ENCODE data around the gene DSCAM. TPM values are rescaled to one million over a fixed set of nuclear protein-coding genes. Genes with fewer than 3 reads are reported as not detected.
"Not testable (repeated sequence)": the region's sequence is repeated elsewhere in the genome, so short reads cannot be mapped to it uniquely, and the experiment has no call there.

The DSCAM gene
- total RNA-seq, 3 donors from 2014 or later, result not detected

- ATAC-seq (no peak), DNase-seq (no peak)
- H3K4me3 Mint-ChIP-seq, result no peak overlapping the region
- no peaks in the 10 kb centered on the region for H3K4me1 Mint-ChIP-seq (ENCODE audit: low read depth)
- peaks cover 3% of the 10 kb centered on the region for H3K9me3 Mint-ChIP-seq
- no peaks in the 10 kb centered on the region for H3K27me3 Mint-ChIP-seq (ENCODE audit: low read depth)
- no peaks in the 10 kb centered on the region for H3K36me3 Mint-ChIP-seq (ENCODE audit: insufficient read depth)
These were observed 798.8 kb downstream of the DSCAM start for GRCh38 chr21:40047993-40048730.

- Mint-ChIP-seq H3K27me3 (ENCODE audit: low read depth) (no peaks in the 10 kb centered on the region), H3K36me3 (ENCODE audit: insufficient read depth) (no peaks in the 10 kb centered on the region), H3K9me3 (peaks cover 3% of the 10 kb centered on the region), H3K4me1 (ENCODE audit: low read depth) (no peaks in the 10 kb centered on the region), H3K4me3 (no peak overlapping the region)
- ATAC-seq, result no peak
- DNase-seq, result no peak
These were observed 799.7 kb downstream of the DSCAM start for GRCh38 chr21:40047211-40047610.

DNA sequence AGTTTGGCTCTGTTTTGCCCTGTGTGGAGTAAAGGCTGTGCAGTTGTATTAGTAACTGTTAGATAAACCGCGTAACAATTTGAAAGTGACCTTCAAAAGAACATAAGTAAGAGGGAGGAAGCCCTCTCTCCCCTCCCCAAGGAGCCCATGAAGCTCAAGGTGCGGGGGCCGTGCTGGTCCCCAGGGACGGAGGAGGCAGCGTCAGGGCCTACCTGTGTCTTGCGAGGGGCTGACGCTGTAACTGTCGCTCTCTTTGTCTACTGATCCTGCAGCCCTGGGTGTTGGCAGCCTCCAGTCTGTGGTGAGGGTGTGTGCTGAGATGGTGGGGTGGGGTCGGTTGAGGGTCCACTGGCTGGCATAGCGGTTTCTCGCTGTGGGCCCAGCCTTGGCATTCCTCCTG is 803.1 kb downstream of the DSCAM start:
- H3K36me3 Mint-ChIP-seq (ENCODE audit: insufficient read depth), result no peaks in the 10 kb centered on the region
- no peak for DNase-seq
- H3K4me1 Mint-ChIP-seq (ENCODE audit: low read depth), result no peaks in the 10 kb centered on the region
- H3K4me3 Mint-ChIP-seq, result no peak overlapping the region
- H3K9me3 Mint-ChIP-seq, result peaks cover 9% of the 10 kb centered on the region
- ATAC-seq, result no peak
- H3K27me3 Mint-ChIP-seq (ENCODE audit: low read depth), result no peaks in the 10 kb centered on the region

DNA sequence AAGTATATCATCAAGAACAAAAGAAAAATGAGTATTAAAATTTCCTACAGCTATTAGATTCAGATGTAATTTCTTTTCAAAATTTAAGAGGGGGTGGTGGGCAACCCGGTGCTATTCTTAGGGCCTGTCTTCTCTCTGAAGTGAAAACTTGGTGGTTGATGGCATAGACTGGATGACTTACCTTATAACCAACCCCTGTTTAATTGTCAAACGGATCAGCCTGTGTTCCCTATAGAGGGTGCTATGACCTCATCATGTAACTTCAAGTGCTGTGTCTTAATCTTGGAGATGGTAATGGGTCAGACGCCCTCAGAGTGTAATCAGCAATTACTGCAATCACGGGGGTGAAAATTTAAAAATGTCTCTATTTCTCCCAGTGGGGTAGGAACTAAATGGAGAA is 803.5 kb downstream of the DSCAM start:
- H3K36me3 Mint-ChIP-seq (ENCODE audit: insufficient read depth), result no peaks in the 10 kb centered on the region
- no peak overlapping the region for H3K4me3 Mint-ChIP-seq
- H3K9me3 Mint-ChIP-seq, result peaks cover 9% of the 10 kb centered on the region
- ATAC-seq (no peak), DNase-seq (no peak)
- H3K27me3 Mint-ChIP-seq (ENCODE audit: low read depth), result no peaks in the 10 kb centered on the region
- no peaks in the 10 kb centered on the region for H3K4me1 Mint-ChIP-seq (ENCODE audit: low read depth)

- ATAC-seq (no peak), DNase-seq (no peak)
- Mint-ChIP-seq H3K4me1 (ENCODE audit: low read depth) (no peaks in the 10 kb centered on the region), H3K9me3 (peaks cover 9% of the 10 kb centered on the region), H3K4me3 (no peak overlapping the region), H3K36me3 (ENCODE audit: insufficient read depth) (no peaks in the 10 kb centered on the region), H3K27me3 (ENCODE audit: low read depth) (no peaks in the 10 kb centered on the region)
These were observed 805.5 kb downstream of the DSCAM start for GRCh38 chr21:40041446-40041845.

GRCh38 chr21:40033156-40033782 is 813.7 kb downstream of the DSCAM start:
- H3K9me3 Mint-ChIP-seq, result peaks cover 11% of the 10 kb centered on the region
- not testable (repeated sequence) for H3K27me3 Mint-ChIP-seq (ENCODE audit: low read depth); H3K36me3 Mint-ChIP-seq (ENCODE audit: insufficient read depth); H3K4me1 Mint-ChIP-seq (ENCODE audit: low read depth); ATAC-seq; DNase-seq; H3K4me3 Mint-ChIP-seq

DNA sequence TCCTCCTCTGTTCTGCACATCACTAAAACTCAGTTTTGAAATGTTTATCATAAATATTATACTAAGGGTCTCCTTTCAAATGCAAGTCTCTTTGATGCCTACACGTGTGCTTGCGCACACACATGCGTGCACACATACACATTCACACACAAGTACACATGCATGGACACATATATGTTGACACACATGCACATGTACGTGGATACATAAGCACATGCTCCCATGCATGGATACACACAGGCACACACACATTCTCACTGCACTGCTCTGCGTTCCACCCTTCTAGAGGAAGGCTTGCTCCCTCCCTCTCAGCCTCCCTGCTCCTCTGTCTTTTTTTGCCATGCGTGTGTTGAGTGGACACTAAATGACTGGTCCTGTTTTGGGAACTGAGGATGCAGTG is 817.1 kb downstream of the DSCAM start:
- Mint-ChIP-seq H3K4me1 (ENCODE audit: low read depth) (no peaks in the 10 kb centered on the region), H3K9me3 (peaks cover 11% of the 10 kb centered on the region), H3K36me3 (ENCODE audit: insufficient read depth) (no peaks in the 10 kb centered on the region), H3K4me3 (no peak overlapping the region), H3K27me3 (ENCODE audit: low read depth) (peaks cover 5% of the 10 kb centered on the region)
- DNase-seq (no peak), ATAC-seq (no peak)

DNA sequence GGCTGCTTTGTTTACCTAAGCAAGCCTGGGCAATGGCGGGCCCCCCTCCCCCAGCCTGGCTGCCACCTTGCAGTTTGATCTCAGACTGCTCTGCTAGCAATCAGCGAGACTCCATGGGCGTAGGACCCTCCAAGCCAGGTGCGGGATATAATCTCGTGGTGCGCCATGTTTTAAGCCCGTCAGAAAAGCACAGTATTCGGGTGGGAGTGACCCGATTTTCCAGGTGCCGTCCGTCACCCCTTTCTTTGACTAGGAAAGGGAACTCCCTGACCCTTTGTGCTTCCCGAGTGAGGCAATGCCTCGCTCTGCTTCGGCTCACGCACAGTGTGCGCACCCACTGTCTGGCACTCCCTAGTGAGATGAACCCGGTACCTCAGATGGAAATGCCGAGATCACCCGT is 818.6 kb downstream of the DSCAM start:
- H3K9me3 Mint-ChIP-seq, result peaks cover 11% of the 10 kb centered on the region
- H3K4me1 Mint-ChIP-seq (ENCODE audit: low read depth); ATAC-seq; H3K36me3 Mint-ChIP-seq (ENCODE audit: insufficient read depth); DNase-seq; H3K27me3 Mint-ChIP-seq (ENCODE audit: low read depth); H3K4me3 Mint-ChIP-seq: not testable (repeated sequence)

DNA sequence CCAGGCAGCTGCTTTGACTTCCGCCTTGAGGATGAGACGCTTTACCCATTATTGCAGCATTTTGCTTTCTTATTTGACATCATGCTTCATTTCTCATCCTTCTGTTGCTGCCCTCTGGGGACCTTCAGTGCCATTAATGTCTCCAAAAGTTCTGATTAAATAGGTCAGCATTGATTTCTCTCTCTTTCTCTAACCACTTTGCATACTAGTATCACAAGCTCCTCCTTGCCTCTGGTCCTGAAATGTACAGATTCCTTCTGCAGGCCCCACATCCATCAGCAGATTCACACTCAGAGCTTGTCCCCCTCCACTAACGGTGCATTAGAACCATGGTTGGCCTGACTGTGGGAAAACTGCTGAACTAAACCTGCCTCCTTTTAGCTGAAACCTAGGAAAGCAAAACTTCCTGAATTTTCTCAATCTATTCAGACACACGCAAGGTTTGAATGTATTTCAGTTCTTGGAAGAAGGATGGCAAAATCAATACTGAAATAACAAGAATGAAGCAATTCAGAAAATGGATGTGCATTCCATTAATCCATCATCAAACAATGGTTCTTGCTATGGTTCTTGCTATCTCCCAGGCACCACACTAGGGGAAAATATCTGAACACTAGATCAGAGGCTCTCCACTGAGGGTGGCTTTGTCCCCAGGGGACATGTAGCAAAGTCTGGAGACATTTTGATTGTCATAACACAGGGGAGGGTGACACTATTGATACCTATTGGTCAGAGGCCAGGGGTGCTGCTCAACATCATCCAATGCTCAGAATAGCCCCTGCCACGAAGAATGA is 825.2 kb downstream of the DSCAM start:
- H3K36me3 Mint-ChIP-seq (ENCODE audit: insufficient read depth), result no peaks in the 10 kb centered on the region
- H3K4me3 Mint-ChIP-seq, result no peak overlapping the region
- H3K4me1 Mint-ChIP-seq (ENCODE audit: low read depth), result no peaks in the 10 kb centered on the region
- ATAC-seq (no peak), DNase-seq (no peak)
- H3K27me3 Mint-ChIP-seq (ENCODE audit: low read depth), result no peaks in the 10 kb centered on the region
- H3K9me3 Mint-ChIP-seq, result no peaks in the 10 kb centered on the region

DNA sequence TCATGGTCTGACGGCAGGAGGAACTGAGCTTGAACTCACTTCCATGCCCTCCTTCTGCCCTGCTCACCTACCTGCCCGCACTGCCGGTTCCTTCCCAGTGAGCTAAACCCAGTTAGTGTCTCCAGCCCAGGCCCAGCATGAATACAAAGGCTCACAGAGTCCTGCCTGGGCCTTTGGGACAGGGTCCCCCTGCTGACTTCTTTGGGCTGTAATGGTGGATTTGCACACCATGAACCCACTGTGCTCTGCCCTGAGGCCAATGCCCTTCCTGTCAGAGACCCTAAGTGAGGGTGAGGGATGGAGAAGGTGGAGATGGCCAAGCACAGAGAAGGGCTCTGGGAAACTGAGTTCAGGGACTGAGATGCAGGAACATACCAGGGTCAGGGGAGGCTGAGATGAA is 826.3 kb downstream of the DSCAM start:
- H3K36me3 Mint-ChIP-seq (ENCODE audit: insufficient read depth), result no peaks in the 10 kb centered on the region
- H3K4me1 Mint-ChIP-seq (ENCODE audit: low read depth), result no peaks in the 10 kb centered on the region
- no peaks in the 10 kb centered on the region for H3K27me3 Mint-ChIP-seq (ENCODE audit: low read depth)
- DNase-seq (no peak), ATAC-seq (no peak)
- H3K4me3 Mint-ChIP-seq, result no peak overlapping the region
- H3K9me3 Mint-ChIP-seq, result no peaks in the 10 kb centered on the region

DNA sequence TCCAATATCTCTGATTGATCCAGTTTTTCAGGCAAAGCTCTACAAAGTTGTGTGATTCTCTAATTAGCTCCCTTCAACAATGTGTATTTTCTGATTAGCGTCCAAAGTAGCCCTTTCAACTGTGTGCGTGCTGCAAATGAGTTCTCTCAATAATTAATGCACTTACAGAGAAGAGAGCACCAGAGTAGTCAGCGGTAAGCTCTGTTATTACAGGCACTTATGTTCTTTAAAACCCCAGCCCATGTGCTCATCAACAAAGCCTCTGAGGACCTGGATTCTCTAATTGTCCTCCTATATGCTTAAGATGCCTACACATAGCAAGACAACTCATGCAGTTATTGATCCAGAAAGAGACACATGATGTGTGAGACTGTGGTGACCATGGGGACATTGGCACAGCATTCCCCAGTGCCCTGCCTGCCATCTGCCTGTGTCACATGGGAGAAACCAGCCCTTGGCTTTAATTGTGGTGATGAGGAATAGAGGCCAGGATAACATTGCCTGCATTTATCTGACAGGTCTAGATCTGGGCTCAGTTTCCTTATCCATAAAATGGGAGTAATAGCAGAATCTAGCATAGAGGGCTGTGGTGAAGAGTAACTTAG is 828.0 kb downstream of the DSCAM start:
- ATAC-seq, result no peak
- H3K9me3 Mint-ChIP-seq, result peaks cover 6% of the 10 kb centered on the region

GRCh38 chr21:40016667-40017066 is 830.3 kb downstream of the DSCAM start:
- Mint-ChIP-seq H3K36me3 (ENCODE audit: insufficient read depth) (no peaks in the 10 kb centered on the region), H3K27me3 (ENCODE audit: low read depth) (no peaks in the 10 kb centered on the region), H3K4me1 (ENCODE audit: low read depth) (no peaks in the 10 kb centered on the region), H3K4me3 (no peak overlapping the region), H3K9me3 (peaks cover 6% of the 10 kb centered on the region)
- ATAC-seq (no peak), DNase-seq (no peak)

More for the DNA sequence above, 828.0 kb downstream of the DSCAM start:
- Mint-ChIP-seq H3K27me3 (ENCODE audit: low read depth) (no peaks in the 10 kb centered on the region), H3K4me1 (ENCODE audit: low read depth) (no peaks in the 10 kb centered on the region), H3K4me3 (no peak overlapping the region), H3K36me3 (ENCODE audit: insufficient read depth) (no peaks in the 10 kb centered on the region)
- DNase-seq, result no peak

DNA sequence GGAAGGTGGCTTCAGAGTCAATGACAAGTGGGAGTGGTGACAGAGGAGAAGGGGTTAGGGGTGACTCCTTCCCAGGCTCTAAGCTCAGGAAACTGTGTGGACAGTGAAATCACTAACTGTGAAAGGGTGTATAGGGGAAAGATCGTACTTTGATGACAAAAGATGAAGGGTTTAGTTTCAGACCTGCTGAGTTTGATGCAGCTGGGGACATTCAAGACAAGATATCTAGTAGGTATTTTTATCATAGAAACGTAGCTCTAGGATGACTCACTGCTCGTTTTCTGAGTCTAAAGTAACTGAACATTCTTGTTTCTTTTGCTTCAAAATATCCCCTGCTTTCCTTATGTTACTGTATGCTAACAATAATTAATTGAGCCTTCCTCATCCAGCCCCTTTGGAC is 830.7 kb downstream of the DSCAM start:
- H3K9me3 Mint-ChIP-seq, result peaks cover 6% of the 10 kb centered on the region
- no peaks in the 10 kb centered on the region for H3K27me3 Mint-ChIP-seq (ENCODE audit: low read depth)

DNA sequence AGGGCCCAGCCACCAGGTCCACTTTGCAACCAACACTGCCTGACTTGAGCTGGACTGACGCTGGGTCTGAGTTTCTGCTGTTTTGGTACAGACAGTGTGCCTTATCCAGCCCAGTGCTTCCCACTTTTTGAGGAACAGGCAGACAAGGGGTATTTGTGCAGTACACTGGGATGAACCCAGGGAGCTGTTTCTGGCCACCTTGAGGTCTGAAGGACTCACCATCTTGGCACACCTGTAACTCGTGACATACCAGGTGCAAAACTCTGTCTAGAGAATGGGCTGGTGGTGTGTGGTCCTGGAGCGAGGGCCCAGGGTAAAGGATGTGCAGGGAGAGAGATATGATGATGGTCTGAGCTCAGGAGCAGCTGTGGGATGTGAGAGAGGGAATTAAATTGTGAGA is 831.1 kb downstream of the DSCAM start:
- Mint-ChIP-seq H3K4me3 (no peak overlapping the region), H3K27me3 (ENCODE audit: low read depth) (no peaks in the 10 kb centered on the region), H3K4me1 (ENCODE audit: low read depth) (no peaks in the 10 kb centered on the region), H3K9me3 (peaks cover 6% of the 10 kb centered on the region), H3K36me3 (ENCODE audit: insufficient read depth) (no peaks in the 10 kb centered on the region)
- no peak for DNase-seq
- ATAC-seq, result no peak

More for the DNA sequence above, 830.7 kb downstream of the DSCAM start:
- H3K4me1 Mint-ChIP-seq (ENCODE audit: low read depth), result no peaks in the 10 kb centered on the region
- ATAC-seq, result no peak
- no peak for DNase-seq
- H3K4me3 Mint-ChIP-seq, result no peak overlapping the region
- no peaks in the 10 kb centered on the region for H3K36me3 Mint-ChIP-seq (ENCODE audit: insufficient read depth)

Measured in activated T-cell treated with anti-CD3 and anti-CD28 coated beads, Interleukin-2, amount 50 U/mL, for 4 hours (primary cell).